GF-D8 (cell line): ENCODE measurements around the gene MSI2.

Experiments used
- DNase-seq: peaks from one replicate; lab custom pipeline; 2025; lab: John Stamatoyannopoulos, UW

Gene MSI2

GRCh38 chr17:57506774-57507127 is 250.4 kb downstream of the MSI2 start:
- no peak for DNase-seq

GRCh38 chr17:57507828-57508227 is 251.5 kb downstream of the MSI2 start:
- DNase-seq: no peak

DNA sequence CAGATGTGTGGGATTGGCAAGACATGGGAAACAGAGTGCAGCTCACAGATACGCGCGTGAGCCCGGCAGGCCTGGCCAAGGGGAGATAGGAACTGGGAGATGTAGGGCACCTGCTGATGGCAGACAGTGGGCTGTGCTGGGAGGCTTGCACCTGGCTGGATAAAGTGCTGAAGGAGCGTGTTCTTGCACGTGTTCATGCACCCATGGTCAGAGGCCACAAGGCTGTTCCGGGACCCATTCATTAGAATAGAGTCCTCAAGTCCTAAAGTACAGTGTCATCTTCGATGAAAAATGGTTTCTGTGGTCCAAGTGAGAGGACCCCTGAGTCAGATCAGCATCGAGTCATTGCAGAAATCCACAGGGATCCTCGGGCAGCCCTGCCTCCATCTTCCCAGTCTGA is 252.3 kb downstream of the MSI2 start:
- DNase-seq: no peak

DNA sequence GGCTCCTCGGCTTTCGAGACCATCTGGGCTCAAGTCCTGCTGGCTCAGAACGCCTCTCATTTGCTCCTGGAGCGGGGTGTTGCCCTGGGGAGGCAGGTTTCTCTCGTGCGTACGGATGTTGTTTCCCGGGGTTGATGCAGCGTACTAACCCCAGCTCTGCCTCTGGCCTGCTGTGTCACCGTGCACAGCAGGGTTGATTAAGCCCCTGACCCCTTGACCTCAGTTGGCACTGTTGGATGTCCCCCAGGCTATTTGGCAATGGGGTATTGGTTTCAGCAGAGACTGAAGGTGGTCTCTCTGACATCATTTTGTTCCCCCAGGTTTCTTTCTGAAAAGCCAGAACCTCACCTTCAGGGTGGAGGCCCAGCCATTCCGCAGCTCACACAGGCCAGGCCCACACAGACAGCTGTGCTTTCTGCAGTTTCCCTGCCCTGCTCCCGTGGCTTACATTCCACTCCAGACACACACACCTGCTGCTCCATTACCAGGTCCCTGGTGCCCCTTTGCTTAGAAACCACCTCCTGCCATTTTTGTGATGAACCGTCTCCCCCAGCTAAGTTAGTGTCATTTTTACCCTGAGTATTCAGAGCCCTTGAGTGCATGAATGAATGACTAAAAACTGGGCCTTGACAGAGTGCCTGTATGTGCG is 255.3 kb downstream of the MSI2 start:
- no peak for DNase-seq

GRCh38 chr17:57512258-57512657 is 255.9 kb downstream of the MSI2 start:
- DNase-seq: no peak

GRCh38 chr17:57512691-57513090 is 256.4 kb downstream of the MSI2 start:
- no peak for DNase-seq

GRCh38 chr17:57513569-57513968 is 257.2 kb downstream of the MSI2 start:
- DNase-seq: no peak

DNA sequence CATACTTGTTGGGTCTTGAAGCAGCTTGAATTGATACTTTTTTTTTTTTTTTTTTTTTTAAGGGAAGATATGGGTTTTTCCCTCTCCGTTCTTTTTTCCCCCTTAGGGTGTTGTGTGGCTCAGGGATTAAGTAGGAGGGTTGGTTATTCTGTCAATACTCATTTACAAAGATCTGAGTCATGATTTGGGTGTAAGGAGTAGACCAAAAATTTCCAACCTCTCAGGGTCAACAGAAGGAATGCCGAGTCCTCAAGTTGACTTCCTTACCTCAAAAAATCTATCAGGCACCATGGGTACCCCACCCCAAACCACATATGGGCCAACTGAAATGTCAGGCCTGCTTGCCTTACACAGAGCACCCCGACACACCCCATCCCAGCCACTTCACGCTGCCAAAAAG is 258.3 kb downstream of the MSI2 start:
- no peak for DNase-seq

GRCh38 chr17:57515662-57516211 is 259.4 kb downstream of the MSI2 start:
- no peak for DNase-seq

GRCh38 chr17:57516290-57517230 is 260.2 kb downstream of the MSI2 start:
- DNase-seq: no peak

GRCh38 chr17:57517273-57517631 is 260.9 kb downstream of the MSI2 start:
- no peak for DNase-seq

GRCh38 chr17:57517632-57518456 is 261.5 kb downstream of the MSI2 start:
- DNase-seq: no peak

DNA sequence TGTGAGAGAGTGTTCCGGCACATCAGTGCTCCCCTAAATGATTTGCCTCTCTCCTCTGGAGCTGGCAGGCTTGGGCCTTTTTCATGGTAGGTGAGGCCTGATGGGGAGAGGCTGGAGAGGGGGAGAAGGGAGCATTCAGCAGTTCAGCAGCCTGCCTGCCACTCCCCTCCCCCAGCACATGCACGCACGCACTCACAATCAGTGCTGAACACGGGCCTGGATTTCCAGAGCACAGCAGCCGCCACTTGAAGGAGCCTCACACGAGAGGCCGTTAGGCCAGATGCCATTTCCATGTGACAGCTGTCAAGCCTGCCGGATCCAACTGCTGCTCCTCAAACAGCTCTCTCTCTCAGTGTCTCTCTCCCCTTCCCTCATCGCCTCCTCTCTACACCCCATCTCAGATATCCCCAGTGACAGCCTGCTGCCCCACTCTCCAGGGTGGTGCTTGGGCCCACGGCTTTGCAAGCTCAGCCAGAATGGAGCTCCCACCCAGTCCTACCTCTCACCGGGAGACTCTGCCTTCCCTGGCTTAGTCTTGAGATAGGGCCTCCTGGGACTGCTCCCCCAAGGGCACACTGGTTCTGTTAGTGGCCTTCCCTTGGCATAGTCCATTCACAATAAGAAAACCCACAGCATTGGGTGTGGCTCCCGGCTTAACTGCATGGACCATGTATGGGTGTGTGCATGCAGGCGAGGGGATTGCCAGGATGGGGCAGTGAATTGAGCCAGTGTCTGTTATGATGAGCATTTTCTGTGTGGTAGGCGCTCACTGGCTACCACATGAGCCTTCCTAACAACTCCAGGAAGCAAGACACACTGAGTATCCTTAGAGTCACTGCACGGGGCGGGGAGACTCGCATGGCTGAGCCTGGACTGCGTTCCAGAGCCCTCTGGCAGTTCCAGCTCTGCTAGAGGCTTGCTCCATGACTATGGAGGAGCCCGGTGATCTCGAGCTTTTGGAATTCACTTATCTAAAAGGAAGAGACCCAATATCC is 262.6 kb downstream of the MSI2 start:
- no peak for DNase-seq

GRCh38 chr17:57519800-57520199 is 263.5 kb downstream of the MSI2 start:
- DNase-seq: no peak

DNA sequence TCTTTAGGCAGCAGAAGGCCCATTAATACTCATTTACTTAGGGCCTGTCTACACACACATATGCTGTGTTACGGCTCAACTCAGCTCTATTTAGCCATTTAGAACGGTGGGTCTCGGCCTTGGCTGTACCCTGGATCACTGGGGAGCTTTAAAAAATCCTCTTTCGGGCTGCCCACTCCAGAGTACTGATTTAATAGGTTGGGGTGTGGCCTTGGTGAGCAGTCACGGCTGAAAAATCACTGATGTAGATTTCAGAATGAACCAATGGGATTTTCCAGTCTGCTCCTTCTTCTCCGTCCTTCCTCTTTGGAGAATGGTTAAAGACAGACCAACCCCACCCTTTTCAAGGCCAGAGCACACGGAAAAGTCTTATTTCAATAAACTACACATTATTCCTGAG is 265.3 kb downstream of the MSI2 start:
- DNase-seq: no peak

- no peak for DNase-seq
Observed at GRCh38 chr17:57522042-57523005, 266.0 kb downstream of the MSI2 start.

DNA sequence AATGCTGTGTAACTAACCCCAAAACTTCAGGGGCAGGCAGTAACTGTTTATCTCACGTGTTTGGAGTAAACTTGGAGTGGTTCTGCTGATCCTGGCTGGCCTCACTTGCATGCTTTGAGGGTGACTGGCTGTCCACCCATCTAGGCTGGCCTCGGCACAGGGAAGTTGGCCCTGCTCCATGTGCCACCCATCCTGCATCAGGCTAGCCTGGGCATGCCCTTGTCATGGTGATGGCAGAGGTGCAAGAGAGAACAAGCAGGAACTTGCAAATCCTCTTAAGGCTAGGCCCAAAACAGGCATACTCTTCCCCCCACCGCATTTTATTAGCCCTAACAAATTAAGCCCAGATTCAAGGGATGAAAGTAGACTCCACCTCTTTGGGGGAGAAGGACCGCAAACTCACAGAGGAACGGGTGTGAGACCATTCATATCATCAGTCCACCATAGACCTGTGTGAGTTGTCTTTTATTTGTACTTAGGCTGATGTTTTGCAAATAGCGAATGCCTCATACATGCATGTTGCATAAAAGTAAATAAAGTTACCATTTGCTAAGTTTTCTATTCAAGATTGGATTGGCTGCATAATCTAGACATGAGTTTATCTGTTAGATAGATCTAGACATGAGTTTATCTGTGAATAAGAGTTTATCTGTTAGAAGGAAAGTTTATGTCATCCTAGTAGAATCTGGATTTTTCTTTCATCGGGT is 267.8 kb downstream of the MSI2 start:
- no peak for DNase-seq

GRCh38 chr17:57524839-57525568 is 268.7 kb downstream of the MSI2 start:
- no peak for DNase-seq
